CD4-positive, alpha-beta memory T cell (primary cell): ENCODE results near the gene PTCD1. TPM values are rescaled to one million over a fixed set of nuclear protein-coding genes. Genes with fewer than 3 reads are reported as not detected.
A peak's percentile ranks its signal among the peaks of the same experiment; 100 is the strongest.

Source experiments
- CTCF ChIA-PET: fragments of 350-600 bp; sonication (Branson Sonifier 250); formaldehyde crosslinking; loops from one replicate; lab custom pipeline; 2021; ENCODE audit warnings: inconsistent platforms; ENCODE audit not compliant: partially characterized antibody; lab: Charles Lee
- POLR2A ChIA-PET: fragments of 350-600 bp; sonication (Branson Sonifier 250); formaldehyde crosslinking; loops from one replicate; lab custom pipeline; 2021; ENCODE audit not compliant: partially characterized antibody; lab: Charles Lee
- DNase-seq, 5 donors: peaks; one replicate each; pipeline versions ENCODE4 v3.0.0 to v3.0.0-alpha.2; 2020 to 2022; ENCODE audit warnings: mixed read lengths in 1 of 5
- H3K27ac ChIP-seq: one replicate; pipeline ENCODE4 v1.7.0; 2013; ENCODE audit warnings: low read depth, low read length
- H3K27me3 ChIP-seq: 2 replicates; pipeline ENCODE4 v1.7.0; 2013; ENCODE audit warnings: mild to moderate bottlenecking, low read length, moderate library complexity; ENCODE audit not compliant: insufficient read depth
- H3K36me3 ChIP-seq: 2 replicates; pipeline ENCODE4 v1.7.0; 2013; ENCODE audit warnings: mild to moderate bottlenecking, low read length, moderate library complexity; ENCODE audit not compliant: insufficient read depth
- H3K4me1 ChIP-seq: 2 replicates; pipeline ENCODE4 v1.7.0; 2013; ENCODE audit warnings: mild to moderate bottlenecking, low read length, moderate library complexity; ENCODE audit not compliant: insufficient read depth
- H3K4me3 ChIP-seq, 2 donors: one replicate each; pipeline ENCODE4 v1.7.0; 2013; ENCODE audit warnings: low read length in 2 of 2, mild to moderate bottlenecking in 1 of 2
- H3K9me3 ChIP-seq, 2 donors: one replicate each; pipeline ENCODE4 v1.7.0; 2013; ENCODE audit warnings: low read length in 2 of 2, control low read depth in 1 of 2; ENCODE audit not compliant: control insufficient read depth in 1 of 2
- H3K27ac Mint-ChIP-seq, 7 donors: one replicate each; pipeline ENCODE4 v1.8.0; 2020 to 2021; ENCODE audit warnings: mixed read lengths in 7 of 7, mild to moderate bottlenecking in 6 of 7, inconsistent platforms in 3 of 7, moderate library complexity in 3 of 7
- H3K27me3 Mint-ChIP-seq, 2 donors: one replicate each; pipeline ENCODE4 v1.8.0; 2020 to 2021; ENCODE audit warnings: mixed read lengths in 2 of 2
- H3K36me3 Mint-ChIP-seq, 2 donors: one replicate each; pipeline ENCODE4 v1.8.0; 2020 to 2021; ENCODE audit warnings: mixed read lengths in 2 of 2, inconsistent platforms in 1 of 2, mild to moderate bottlenecking in 1 of 2
- H3K4me1 Mint-ChIP-seq, 4 donors: one replicate each; pipeline ENCODE4 v1.8.0; 2020 to 2021; ENCODE audit warnings: mixed read lengths in 4 of 4, mild to moderate bottlenecking in 1 of 4
- H3K4me3 Mint-ChIP-seq, 8 donors: one replicate each; pipeline ENCODE4 v1.8.0; 2020 to 2021; ENCODE audit warnings: mixed read lengths in 8 of 8, mild to moderate bottlenecking in 7 of 8, moderate library complexity in 6 of 8, inconsistent platforms in 3 of 8
- H3K9me3 Mint-ChIP-seq, 8 donors: one replicate each; pipeline ENCODE4 v1.8.0; 2020 to 2021; ENCODE audit warnings: mixed read lengths in 8 of 8, mild to moderate bottlenecking in 5 of 8, inconsistent platforms in 3 of 8, moderate library complexity in 1 of 8
- intact Hi-C: fragments of 100-400 bp; cut with micrococcal nuclease; formaldehyde crosslinking; loops from one replicate; pipeline ENCODE4 v1.15.1; 2023
- polyA plus RNA-seq, 2 donors: library from polyadenylated mRNA; unstranded; fragments of 300-500 nt; fragmentation: Illumina TruSeq; gene quantifications; one replicate each; pipeline ENCODE4 v1.2.3, GENCODE V29; 2021
- total RNA-seq, 2 experiments: library from RNA; stranded (reverse); gene quantifications; one replicate each; pipeline ENCODE4 v1.2.3, GENCODE V29; 2021

PTCD1 gene
- total and polyA plus RNA-seq, 4 experiments from 2014 or later = 1.00 to 7.7 (median 5.7) TPM

DNA sequence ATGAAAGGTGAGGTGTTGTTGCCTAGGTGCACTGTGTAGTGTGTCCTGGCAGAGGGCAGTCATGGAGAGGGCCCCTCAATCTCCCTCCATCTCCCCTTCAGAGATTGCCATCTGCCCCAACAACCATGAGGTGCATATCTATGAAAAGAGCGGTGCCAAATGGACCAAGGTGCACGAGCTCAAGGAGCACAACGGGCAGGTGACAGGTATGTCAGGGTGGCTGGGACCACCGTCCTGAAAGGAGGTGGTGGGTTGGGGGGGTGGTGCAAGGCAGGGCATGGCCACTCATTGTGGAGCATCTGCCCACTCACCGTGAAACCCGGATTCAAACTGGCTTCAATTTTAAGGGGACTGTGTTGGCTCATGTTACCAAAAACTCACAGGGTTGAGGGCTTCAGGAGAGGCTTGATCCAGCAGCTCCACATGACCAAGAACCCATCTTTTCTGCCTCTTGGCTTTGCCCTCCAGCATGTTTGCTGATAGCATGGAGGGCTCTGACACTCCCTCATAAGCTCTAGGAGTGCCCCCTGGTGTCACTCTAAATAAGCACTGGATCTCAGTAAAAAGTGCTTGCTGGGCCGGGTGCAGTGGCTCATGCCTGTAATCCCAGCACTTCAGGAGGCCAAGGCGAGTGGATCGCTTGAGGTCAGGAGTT lies 51.9 kb downstream of the PTCD1 start:
- Mint-ChIP-seq H3K27ac (peak overlapping the region; percentile 35 to 84 (median 75)), H3K36me3 (peaks cover 14 to 40% of the 10 kb centered on the region in 2 donors), H3K9me3 (no peaks in the 10 kb centered on the region), H3K4me3 (peak overlapping the region in 1 of 8 donors; percentile 59), H3K27me3 (no peaks in the 10 kb centered on the region), H3K4me1 (peaks cover 4 to 40% (median 18%) of the 10 kb centered on the region in 4 donors)
- peak; percentile 34 to 65 (median 47) for DNase-seq
- CTCF ChIA-PET = interaction anchor here (0.7 to 3.6 kb wide), 10 partner anchors 10 to 73 kb away, joined by 3 to 28 read pairs (median 4); partner anchors contain the start of gene ARPC1B
- H3K27ac ChIP-seq = no peak overlapping the region
- H3K27me3 ChIP-seq = no peaks in the 10 kb centered on the region
- intact Hi-C loops = loop anchor here (1.0 kb wide), 1 partner anchor 21 kb away; no protein-coding TSS in a partner anchor
- POLR2A ChIA-PET = interaction anchor here (0.6 to 2.5 kb wide), 9 partner anchors 8 to 245 kb away, joined by 3 to 16 read pairs (median 5); partner anchors contain the start of genes ARPC1B, BUD31, PDAP1 and ZNF655
- H3K9me3 ChIP-seq = no peaks in the 10 kb centered on the region
- peaks cover 32% of the 10 kb centered on the region for H3K4me1 ChIP-seq
- H3K36me3 ChIP-seq = peaks cover 56% of the 10 kb centered on the region
- H3K4me3 ChIP-seq = no peak overlapping the region

DNA sequence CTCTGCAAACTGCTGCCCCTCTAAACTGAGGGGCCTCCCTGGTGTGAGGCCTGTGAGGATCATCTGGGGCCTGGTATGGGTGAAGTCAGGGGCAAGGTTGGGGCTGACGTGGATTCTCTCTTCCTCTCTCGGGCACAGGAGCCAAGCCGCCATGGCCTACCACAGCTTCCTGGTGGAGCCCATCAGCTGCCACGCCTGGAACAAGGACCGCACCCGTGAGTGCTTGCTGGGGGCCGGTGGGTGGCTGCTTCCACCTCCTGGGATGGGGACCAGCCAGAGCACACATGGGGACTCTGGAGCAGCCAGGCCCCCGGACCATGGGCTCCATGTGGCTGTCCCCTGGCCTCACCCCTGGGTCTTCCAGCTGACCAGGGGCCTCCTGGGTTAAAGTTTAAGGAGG lies 53.0 kb downstream of the PTCD1 start:
- Histone ChIP-seq H3K9me3 (no peaks in the 10 kb centered on the region), H3K4me3 (no peak overlapping the region), H3K4me1 (peaks cover 44% of the 10 kb centered on the region), H3K27ac (peak overlapping the region; percentile 38), H3K27me3 (no peaks in the 10 kb centered on the region), H3K36me3 (peaks cover 48% of the 10 kb centered on the region)
- Mint-ChIP-seq H3K9me3 (no peaks in the 10 kb centered on the region), H3K36me3 (peaks cover 18 to 41% of the 10 kb centered on the region in 2 donors), H3K27ac (peak overlapping the region; percentile 22 to 69 (median 57)), H3K4me1 (peaks cover 12 to 51% (median 26%) of the 10 kb centered on the region in 4 donors), H3K27me3 (no peaks in the 10 kb centered on the region), H3K4me3 (peak overlapping the region in 3 of 8 donors; percentile 4 to 31 (median 15))
- ChIA-PET POLR2A (interaction anchor here (0.9 to 2.5 kb wide), 4 partner anchors 8 to 22 kb away, joined by 3 to 16 read pairs (median 6); partner anchors contain the start of genes ARPC1B, BUD31 and PDAP1), CTCF (interaction anchor here (1.6 to 2.7 kb wide), 2 partner anchors 21 to 24 kb away, joined by 14 to 26 read pairs; no protein-coding TSS in a partner anchor)
- intact Hi-C loops = no loop called here
- DNase-seq = no peak

DNA sequence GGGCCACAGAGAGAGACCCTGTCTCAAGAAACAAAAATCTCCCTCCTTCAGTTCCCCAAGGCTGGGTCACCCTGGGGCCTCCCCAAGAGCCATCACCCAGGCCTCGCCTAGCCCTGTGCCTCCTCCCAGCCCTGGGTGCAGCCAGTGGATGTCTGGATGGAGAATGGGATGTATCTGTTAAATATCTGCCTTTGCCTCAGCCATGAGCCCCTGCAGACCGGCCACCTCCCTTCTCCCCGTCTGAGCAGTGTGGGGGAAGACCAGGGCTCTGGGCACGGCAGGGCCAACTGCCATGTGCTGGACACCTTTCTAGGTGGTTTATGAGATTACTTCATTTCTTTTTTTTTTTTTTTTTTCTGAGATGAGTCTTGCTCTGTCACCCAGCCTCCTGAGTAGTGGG lies 54.1 kb downstream of the PTCD1 start:
- Histone ChIP-seq H3K27me3 (no peaks in the 10 kb centered on the region), H3K4me1 (peaks cover 54% of the 10 kb centered on the region), H3K9me3 (no peaks in the 10 kb centered on the region), H3K4me3 (no peak overlapping the region), H3K36me3 (peaks cover 38% of the 10 kb centered on the region), H3K27ac (peak overlapping the region; percentile 38)
- intact Hi-C loops = no loop called here
- no peak overlapping the region for H3K4me3 Mint-ChIP-seq
- no peaks in the 10 kb centered on the region for H3K27me3 Mint-ChIP-seq
- H3K36me3 Mint-ChIP-seq = peaks cover 18 to 41% of the 10 kb centered on the region in 2 donors
- H3K9me3 Mint-ChIP-seq = no peaks in the 10 kb centered on the region
- CTCF ChIA-PET = interaction anchor here (0.7 kb wide), 1 partner anchor 11 kb away, joined by 3 read pairs; no protein-coding TSS in a partner anchor
- no peak for DNase-seq
- peaks cover 19 to 61% (median 35%) of the 10 kb centered on the region in 4 donors for H3K4me1 Mint-ChIP-seq
- peak overlapping the region in 6 of 7 donors; percentile 57 to 89 (median 76) for H3K27ac Mint-ChIP-seq
- POLR2A ChIA-PET = interaction anchor here (0.8 to 1.5 kb wide), 3 partner anchors 10 to 20 kb away, joined by 3 to 4 read pairs (median 4); partner anchors contain the start of gene ARPC1B

DNA sequence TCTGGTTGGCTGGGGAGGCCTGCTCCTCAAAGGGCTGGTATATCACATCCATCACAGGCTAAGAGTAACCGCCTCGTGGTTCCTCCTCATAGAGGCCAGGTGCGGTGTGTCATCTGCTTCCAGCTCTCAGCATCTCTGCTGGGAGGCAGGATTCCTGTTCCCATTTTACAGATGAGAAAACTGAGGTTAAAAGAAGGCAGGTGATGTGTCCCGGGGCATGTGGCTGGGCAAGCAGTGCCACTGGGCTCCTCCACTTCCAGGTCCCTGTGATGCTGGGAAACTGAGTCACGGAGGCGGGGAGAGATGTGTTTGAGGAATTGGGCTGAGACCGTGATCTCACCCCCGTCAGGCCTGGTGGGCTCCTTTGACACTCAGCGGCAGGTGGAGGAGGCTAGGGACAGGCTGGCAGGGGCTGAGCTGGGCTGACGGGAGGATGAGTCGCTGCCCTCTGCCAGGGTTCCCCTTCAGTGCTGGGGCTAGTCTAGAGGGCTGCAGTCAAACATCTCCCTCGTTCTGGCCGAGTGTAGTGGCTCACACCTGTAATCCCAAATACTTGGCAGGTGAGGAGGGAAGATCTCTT lies 54.7 kb downstream of the PTCD1 start:
- no peaks in the 10 kb centered on the region for H3K27me3 Mint-ChIP-seq
- Histone ChIP-seq H3K27ac (peak overlapping the region; percentile 38), H3K36me3 (peaks cover 34% of the 10 kb centered on the region), H3K27me3 (no peaks in the 10 kb centered on the region), H3K4me3 (no peak overlapping the region), H3K4me1 (peaks cover 61% of the 10 kb centered on the region), H3K9me3 (no peaks in the 10 kb centered on the region)
- ChIA-PET CTCF (interaction anchor here (0.7 to 1.7 kb wide), 2 partner anchors 10 to 19 kb away, joined by 3 to 4 read pairs; no protein-coding TSS in a partner anchor), POLR2A (interaction anchor here (0.8 to 12.5 kb wide), 5 partner anchors 9 to 25 kb away, joined by 3 to 130 read pairs (median 4); partner anchors contain the start of genes ARPC1B, BUD31 and PDAP1)
- intact Hi-C loops = no loop called here
- H3K9me3 Mint-ChIP-seq = no peaks in the 10 kb centered on the region
- H3K4me1 Mint-ChIP-seq = peaks cover 25 to 67% (median 42%) of the 10 kb centered on the region in 4 donors
- H3K27ac Mint-ChIP-seq = peak overlapping the region; percentile 69 to 89 (median 79)
- DNase-seq = no peak
- H3K4me3 Mint-ChIP-seq = no peak overlapping the region
- H3K36me3 Mint-ChIP-seq = peaks cover 24 to 42% of the 10 kb centered on the region in 2 donors

DNA sequence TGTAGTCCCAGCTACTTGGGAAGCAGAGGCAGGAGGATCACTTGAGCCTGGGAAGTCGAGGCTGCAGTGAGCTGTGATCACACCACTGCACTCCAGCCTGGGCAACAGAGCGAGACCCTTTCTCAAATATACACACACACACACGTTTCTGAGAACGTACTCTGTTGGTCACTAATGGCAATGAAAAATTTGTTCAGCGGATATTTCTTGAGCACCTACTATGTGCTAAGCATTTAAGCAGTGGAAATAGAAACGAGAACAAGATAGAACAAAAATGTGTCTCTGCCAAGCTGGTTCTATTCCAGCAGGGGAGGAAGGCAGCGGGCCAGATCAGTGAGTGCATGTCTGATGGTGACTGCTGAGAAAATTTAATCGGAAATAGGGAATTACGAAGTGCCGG lies 55.4 kb downstream of the PTCD1 start:
- Histone ChIP-seq H3K27ac (peak overlapping the region; percentile 38), H3K4me3 (no peak overlapping the region), H3K27me3 (no peaks in the 10 kb centered on the region), H3K9me3 (no peaks in the 10 kb centered on the region), H3K4me1 (peaks cover 67% of the 10 kb centered on the region), H3K36me3 (peaks cover 30% of the 10 kb centered on the region)
- H3K9me3 Mint-ChIP-seq = no peaks in the 10 kb centered on the region
- no peak for DNase-seq
- H3K4me1 Mint-ChIP-seq = peaks cover 26 to 72% (median 43%) of the 10 kb centered on the region in 4 donors
- peak overlapping the region in 1 of 8 donors; percentile 54 for H3K4me3 Mint-ChIP-seq
- ChIA-PET CTCF (interaction anchor here (0.9 to 1.7 kb wide), 2 partner anchors 17 to 18 kb away, joined by 4 read pairs; no protein-coding TSS in a partner anchor), POLR2A (interaction anchor here (0.9 to 12.5 kb wide), 5 partner anchors 8 to 26 kb away, joined by 3 to 130 read pairs (median 5); partner anchors contain the start of genes ARPC1B, BUD31 and PDAP1)
- intact Hi-C loops = no loop called here
- no peaks in the 10 kb centered on the region for H3K27me3 Mint-ChIP-seq
- peak overlapping the region; percentile 53 to 89 (median 79) for H3K27ac Mint-ChIP-seq
- peaks cover 21 to 39% of the 10 kb centered on the region in 2 donors for H3K36me3 Mint-ChIP-seq

DNA sequence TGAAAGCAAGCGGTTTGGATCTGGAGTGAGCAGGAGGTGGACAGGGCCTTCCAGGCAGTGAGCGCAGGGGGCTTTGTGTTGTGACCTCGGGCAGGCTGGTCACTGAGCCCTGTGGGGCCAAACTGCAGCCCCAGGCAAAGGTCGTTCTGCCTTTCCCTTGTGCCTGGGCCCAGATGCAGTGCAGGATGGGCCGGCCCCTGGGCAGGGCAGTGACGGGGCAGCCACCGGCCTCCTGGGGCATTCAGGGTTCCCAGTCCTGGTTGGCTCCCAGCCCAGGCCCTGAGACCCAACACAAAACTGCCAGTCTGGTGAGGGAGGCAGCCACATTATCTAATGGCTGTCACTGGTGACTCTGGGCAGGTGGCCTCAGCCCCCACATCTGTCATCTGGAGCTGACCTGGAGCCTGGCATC lies 56.9 kb downstream of the PTCD1 start:
- Histone ChIP-seq H3K4me1 (peaks cover 83% of the 10 kb centered on the region), H3K36me3 (peaks cover 30% of the 10 kb centered on the region), H3K27ac (peak overlapping the region; percentile 93), H3K9me3 (no peaks in the 10 kb centered on the region), H3K4me3 (peak overlapping the region; percentile 5 to 64), H3K27me3 (no peaks in the 10 kb centered on the region)
- intact Hi-C loops = loop anchor here (1.0 to 2.0 kb wide), 3 partner anchors 12 to 57 kb away; partner anchors contain the start of genes ARPC1A, BUD31 and PDAP1
- no peaks in the 10 kb centered on the region for H3K27me3 Mint-ChIP-seq
- H3K4me1 Mint-ChIP-seq = peaks cover 30 to 81% (median 49%) of the 10 kb centered on the region in 4 donors
- peaks cover 18 to 38% of the 10 kb centered on the region in 2 donors for H3K36me3 Mint-ChIP-seq
- peak overlapping the region; percentile 93 to 99 (median 98) for H3K27ac Mint-ChIP-seq
- no peak for DNase-seq
- ChIA-PET POLR2A (interaction anchor here (1.3 to 12.5 kb wide), 3 partner anchors 11 to 178 kb away, joined by 10 to 130 read pairs (median 18); partner anchors contain the start of genes BUD31, PDAP1 and ZNF655), CTCF (no interaction called here)
- peak overlapping the region in 7 of 8 donors; percentile 69 to 93 (median 87) for H3K4me3 Mint-ChIP-seq
- H3K9me3 Mint-ChIP-seq = no peaks in the 10 kb centered on the region
